HepG2 (cell line): ENCODE measurements around the gene MAPK14. TPM values are rescaled to one million over a fixed set of nuclear protein-coding genes. Genes with fewer than 3 reads are reported as not detected.

Experiments used
- EEA1 ChIP-seq: sonication (generic); formaldehyde crosslinking; IDR thresholded peaks from 2 replicates; pipeline ENCODE4 v1.5.1; 2020; ENCODE audit warnings: mild to moderate bottlenecking, missing genetic modification reagents, borderline replicate concordance
- FOXA3 ChIP-seq: IDR thresholded peaks from 2 replicates; pipeline ENCODE4 v1.6.1; 2016; ENCODE audit warnings: missing genetic modification reagents, missing compliant biosample characterization
- FOXO1 ChIP-seq: sonication (generic); formaldehyde crosslinking; IDR thresholded peaks from 2 replicates; pipeline ENCODE4 v1.4.0; 2020; ENCODE audit warnings: missing genetic modification reagents
- HNF4A ChIP-seq: sonication (generic); formaldehyde crosslinking; IDR thresholded peaks from 2 replicates; pipeline ENCODE4 v1.4.0; 2020; ENCODE audit warnings: missing genetic modification reagents
- KLF11 ChIP-seq: IDR thresholded peaks from 2 replicates; pipeline ENCODE4 v1.6.1; 2016; ENCODE audit warnings: missing compliant biosample characterization
- KLF6 ChIP-seq: IDR thresholded peaks from 2 replicates; pipeline ENCODE4 v1.8.0; 2016; ENCODE audit warnings: missing biosample characterization, missing genetic modification reagents
- MYC ChIP-seq: sonication (generic); formaldehyde crosslinking; IDR thresholded peaks from 2 replicates; pipeline ENCODE4 v1.9.0; 2021; ENCODE audit warnings: missing genetic modification reagents, borderline replicate concordance
- PHF21A ChIP-seq: sonication (generic); formaldehyde crosslinking; IDR thresholded peaks from 2 replicates; pipeline ENCODE4 v1.5.0; 2020; ENCODE audit warnings: mild to moderate bottlenecking, missing genetic modification reagents
- PPARG ChIP-seq: conservative IDR thresholded peaks from 2 replicates; pipeline ENCODE4 v1.6.1; 2016; ENCODE audit warnings: missing biosample characterization, missing genetic modification reagents
- REL ChIP-seq: sonication (generic); formaldehyde crosslinking; conservative IDR thresholded peaks from 2 replicates; pipeline ENCODE4 v1.8.0; 2022; ENCODE audit warnings: mild to moderate bottlenecking, missing genetic modification reagents, moderate library complexity
- RXRA ChIP-seq: sonication (generic); formaldehyde crosslinking; IDR thresholded peaks from 2 replicates; pipeline ENCODE4 v1.5.1; 2020; ENCODE audit warnings: missing genetic modification reagents
- RXRB ChIP-seq: IDR thresholded peaks from 2 replicates; pipeline ENCODE4 v1.6.1; 2016; ENCODE audit warnings: borderline replicate concordance, missing genetic modification reagents, missing compliant biosample characterization
- SOX13 ChIP-seq, 3 experiments: fragments of 450-650 bp in 1 of 3; sonication (generic) in 1 of 3; formaldehyde crosslinking in 1 of 3; IDR thresholded peaks in 2 of 3; conservative IDR thresholded peaks in 1 of 3; 2 replicates each; pipeline versions ENCODE4 v1.5.0 to v1.6.1; 2016 to 2020; ENCODE audit warnings: antibody characterized with exemption in 1 of 3, mild to moderate bottlenecking in 1 of 3, missing compliant biosample characterization in 1 of 3, missing genetic modification reagents in 1 of 3, moderate library complexity in 1 of 3
- YEATS2 ChIP-seq: sonication (generic); formaldehyde crosslinking; IDR thresholded peaks from 2 replicates; pipeline ENCODE4 v1.4.0; 2020; ENCODE audit warnings: missing genetic modification reagents, borderline replicate concordance
- ZBTB7B ChIP-seq: sonication (generic); formaldehyde crosslinking; IDR thresholded peaks from 2 replicates; pipeline ENCODE4 v1.4.0; 2020; ENCODE audit warnings: missing genetic modification reagents
- ZNF264 ChIP-seq: sonication (generic); formaldehyde crosslinking; IDR thresholded peaks from 2 replicates; pipeline ENCODE4 v1.4.0; 2020; ENCODE audit warnings: missing genetic modification reagents
- ZNF3 ChIP-seq: IDR thresholded peaks from 2 replicates; pipeline ENCODE4 v1.7.0; 2017; ENCODE audit warnings: inconsistent platforms
- ZNF441 ChIP-seq: sonication (generic); formaldehyde crosslinking; IDR thresholded peaks from 2 replicates; pipeline ENCODE4 v1.7.0; 2021; ENCODE audit warnings: missing genetic modification reagents, borderline replicate concordance
- ZNF543 ChIP-seq: sonication (generic); formaldehyde crosslinking; IDR thresholded peaks from 2 replicates; pipeline ENCODE4 v1.4.0; 2020; ENCODE audit warnings: mild to moderate bottlenecking, missing genetic modification reagents
- ZNF569 ChIP-seq: sonication (generic); formaldehyde crosslinking; IDR thresholded peaks from 2 replicates; pipeline ENCODE4 v1.5.0; 2020; ENCODE audit warnings: mild to moderate bottlenecking, missing genetic modification reagents, moderate library complexity, borderline replicate concordance
- ZNF792 ChIP-seq: IDR thresholded peaks from 2 replicates; pipeline ENCODE4 v1.6.1; 2016
- polyA plus RNA-seq, 8 experiments: library from polyadenylated mRNA; depleted of rRNA in 3 of 8; stranded (reverse) in 7 of 8; unstranded in 1 of 8; fragments of >200 nt; fragmentation: Illumina TruSeq in 4 of 8; extraction: Trizol in 4 of 8; gene quantifications; 2 replicates each; pipeline versions ENCODE4 v1.2.1 to v1.2.3, GENCODE V29; 2011 to 2016; ENCODE audit warnings: low read depth in 4 of 8, missing spikeins in 1 of 8, mixed read lengths in 1 of 8; ENCODE audit not compliant: insufficient read depth in 1 of 8
- total RNA-seq, 5 experiments: library from RNA; depleted of rRNA; stranded (reverse); fragments of >200 nt; fragmentation: Illumina TruSeq; extraction: Trizol; gene quantifications; 2 replicates each; pipeline ENCODE4 v1.2.3, GENCODE V29; 2016; ENCODE audit warnings: low read depth in 1 of 5
- TF ChIP-seq, protein P1 (sequence below): IDR thresholded peaks from 2 replicates; pipeline ENCODE4 v1.6.1; 2016; ENCODE audit warnings: low read depth, borderline replicate concordance
- TF ChIP-seq, protein P2 (sequence below): sonication (generic); formaldehyde crosslinking; IDR thresholded peaks from 2 replicates; pipeline ENCODE4 v1.5.0; 2020; ENCODE audit warnings: mild to moderate bottlenecking, missing genetic modification reagents
- TF ChIP-seq, protein P3 (sequence below): sonication (generic); formaldehyde crosslinking; IDR thresholded peaks from 2 replicates; pipeline ENCODE4 v1.4.0; 2020; ENCODE audit warnings: mild to moderate bottlenecking, missing genetic modification reagents, borderline replicate concordance

The MAPK14 gene
- total and polyA plus RNA-seq, 2 of the 13 experiments (the other 11 are each of a cell fraction or from before 2014, with no cell fraction given) = 66.3 to 67.3 TPM

DNA sequence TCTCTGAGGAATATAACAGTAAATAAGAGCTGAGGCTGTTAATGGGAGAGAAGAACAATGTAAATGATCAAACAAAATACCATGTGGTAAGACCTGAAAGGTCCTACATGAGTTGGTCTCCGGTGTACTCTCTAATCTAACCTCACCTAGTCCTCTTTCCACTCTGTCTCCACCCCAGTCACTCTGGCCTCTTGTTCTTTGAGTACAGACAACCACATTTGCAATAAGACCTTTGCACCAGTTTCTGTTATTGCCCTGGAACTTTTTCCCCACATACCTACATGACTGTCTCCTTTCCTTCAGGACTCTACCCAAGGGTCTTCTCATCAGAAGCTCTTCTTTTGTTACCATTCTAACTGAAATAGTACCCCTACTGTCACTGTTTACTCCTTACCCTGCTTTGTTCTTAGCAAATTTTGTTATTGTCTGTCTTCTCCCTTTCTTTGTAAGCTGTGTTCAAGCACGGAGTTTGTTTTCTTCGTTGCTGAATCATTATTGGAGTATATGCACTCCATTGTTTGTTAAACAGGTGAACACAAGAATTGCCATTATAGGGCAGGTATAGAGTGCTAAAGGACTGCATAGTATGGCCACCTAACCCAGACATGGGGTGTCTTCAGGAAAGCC, 37.3 kb downstream of the MAPK14 start (continued):
- TF ChIP-seq PPARG (CRISPR knock-in tag) (peak; percentile 99), HNF4A (CRISPR knock-in tag) (peak; percentile 96), YEATS2 (peak; percentile 50; the same call in 1 of the 2 replicates), ZNF3 (CRISPR knock-in tag) (no peak), EEA1 (CRISPR knock-in tag) (no peak), ZNF569 (no peak), FOXO1 (peak; percentile 42; the same call in 1 of the 2 replicates), RXRB (CRISPR knock-in tag) (peak; percentile 96), RXRA (CRISPR knock-in tag) (peak; percentile 58; the same call in 1 of the 2 replicates), ZBTB7B (CRISPR knock-in tag) (peak; percentile 68), PHF21A (CRISPR knock-in tag) (peak; percentile 67; the same call in 1 of the 2 replicates), ZNF543 (CRISPR knock-in tag) (0 out of 2 replicates have a peak, but pooled peaks have one; percentile 12), ZNF264 (CRISPR knock-in tag) (peak; percentile 39; the same call in 1 of the 2 replicates), REL (CRISPR knock-in tag) (no peak), ZNF441 (CRISPR knock-in tag) (peak; percentile 50; the same call in 1 of the 2 replicates), KLF6 (CRISPR knock-in tag) (0 out of 2 replicates have a peak, but pooled peaks have one; percentile 58), MYC (no peak), SOX13 (IDR thresholded peaks at IDR 0.05) (peak; percentile 52), SOX13 (CRISPR knock-in tag; conservative IDR thresholded peaks at IDR 0.05 in 1 of 2, IDR thresholded peaks at IDR 0.05 in 1 of 2) (peak in 1 of 2 experiments; percentile 88; a peak in 2 of 4 replicates), FOXA3 (peak; percentile 65), ZNF792 (peak; percentile 36; the same call in 1 of the 2 replicates), KLF11 (CRISPR knock-in tag) (0 out of 2 replicates have a peak, but pooled peaks have one; percentile 46)
- TF ChIP-seq, protein P1, sequence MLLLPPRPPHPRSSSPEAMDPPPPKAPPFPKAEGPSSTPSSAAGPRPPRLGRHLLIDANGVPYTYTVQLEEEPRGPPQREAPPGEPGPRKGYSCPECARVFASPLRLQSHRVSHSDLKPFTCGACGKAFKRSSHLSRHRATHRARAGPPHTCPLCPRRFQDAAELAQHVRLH (CRISPR knock-in tag) = peak; percentile 25; the same call in 1 of the 2 replicates
- TF ChIP-seq, protein P2, sequence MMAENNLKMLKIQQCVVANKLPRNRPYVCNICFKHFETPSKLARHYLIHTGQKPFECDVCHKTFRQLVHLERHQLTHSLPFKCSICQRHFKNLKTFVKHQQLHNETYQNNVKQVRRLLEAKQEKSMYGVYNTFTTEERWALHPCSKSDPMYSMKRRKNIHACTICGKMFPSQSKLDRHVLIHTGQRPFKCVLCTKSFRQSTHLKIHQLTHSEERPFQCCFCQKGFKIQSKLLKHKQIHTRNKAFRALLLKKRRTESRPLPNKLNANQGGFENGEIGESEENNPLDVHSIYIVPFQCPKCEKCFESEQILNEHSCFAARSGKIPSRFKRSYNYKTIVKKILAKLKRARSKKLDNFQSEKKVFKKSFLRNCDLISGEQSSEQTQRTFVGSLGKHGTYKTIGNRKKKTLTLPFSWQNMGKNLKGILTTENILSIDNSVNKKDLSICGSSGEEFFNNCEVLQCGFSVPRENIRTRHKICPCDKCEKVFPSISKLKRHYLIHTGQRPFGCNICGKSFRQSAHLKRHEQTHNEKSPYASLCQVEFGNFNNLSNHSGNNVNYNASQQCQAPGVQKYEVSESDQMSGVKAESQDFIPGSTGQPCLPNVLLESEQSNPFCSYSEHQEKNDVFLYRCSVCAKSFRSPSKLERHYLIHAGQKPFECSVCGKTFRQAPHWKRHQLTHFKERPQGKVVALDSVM (CRISPR knock-in tag) = peak; percentile 54; the same call in 1 of the 2 replicates
- TF ChIP-seq, protein P3, sequence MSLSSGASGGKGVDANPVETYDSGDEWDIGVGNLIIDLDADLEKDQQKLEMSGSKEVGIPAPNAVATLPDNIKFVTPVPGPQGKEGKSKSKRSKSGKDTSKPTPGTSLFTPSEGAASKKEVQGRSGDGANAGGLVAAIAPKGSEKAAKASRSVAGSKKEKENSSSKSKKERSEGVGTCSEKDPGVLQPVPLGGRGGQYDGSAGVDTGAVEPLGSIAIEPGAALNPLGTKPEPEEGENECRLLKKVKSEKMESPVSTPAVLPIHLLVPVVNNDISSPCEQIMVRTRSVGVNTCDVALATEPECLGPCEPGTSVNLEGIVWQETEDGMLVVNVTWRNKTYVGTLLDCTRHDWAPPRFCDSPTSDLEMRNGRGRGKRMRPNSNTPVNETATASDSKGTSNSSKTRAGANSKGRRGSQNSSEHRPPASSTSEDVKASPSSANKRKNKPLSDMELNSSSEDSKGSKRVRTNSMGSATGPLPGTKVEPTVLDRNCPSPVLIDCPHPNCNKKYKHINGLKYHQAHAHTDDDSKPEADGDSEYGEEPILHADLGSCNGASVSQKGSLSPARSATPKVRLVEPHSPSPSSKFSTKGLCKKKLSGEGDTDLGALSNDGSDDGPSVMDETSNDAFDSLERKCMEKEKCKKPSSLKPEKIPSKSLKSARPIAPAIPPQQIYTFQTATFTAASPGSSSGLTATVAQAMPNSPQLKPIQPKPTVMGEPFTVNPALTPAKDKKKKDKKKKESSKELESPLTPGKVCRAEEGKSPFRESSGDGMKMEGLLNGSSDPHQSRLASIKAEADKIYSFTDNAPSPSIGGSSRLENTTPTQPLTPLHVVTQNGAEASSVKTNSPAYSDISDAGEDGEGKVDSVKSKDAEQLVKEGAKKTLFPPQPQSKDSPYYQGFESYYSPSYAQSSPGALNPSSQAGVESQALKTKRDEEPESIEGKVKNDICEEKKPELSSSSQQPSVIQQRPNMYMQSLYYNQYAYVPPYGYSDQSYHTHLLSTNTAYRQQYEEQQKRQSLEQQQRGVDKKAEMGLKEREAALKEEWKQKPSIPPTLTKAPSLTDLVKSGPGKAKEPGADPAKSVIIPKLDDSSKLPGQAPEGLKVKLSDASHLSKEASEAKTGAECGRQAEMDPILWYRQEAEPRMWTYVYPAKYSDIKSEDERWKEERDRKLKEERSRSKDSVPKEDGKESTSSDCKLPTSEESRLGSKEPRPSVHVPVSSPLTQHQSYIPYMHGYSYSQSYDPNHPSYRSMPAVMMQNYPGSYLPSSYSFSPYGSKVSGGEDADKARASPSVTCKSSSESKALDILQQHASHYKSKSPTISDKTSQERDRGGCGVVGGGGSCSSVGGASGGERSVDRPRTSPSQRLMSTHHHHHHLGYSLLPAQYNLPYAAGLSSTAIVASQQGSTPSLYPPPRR = peak; percentile 74; the same call in 1 of the 2 replicates
